ENCODE results near the gene LHFPL6. TPM values are rescaled to one million over a fixed set of nuclear protein-coding genes. Genes with fewer than 3 reads are reported as not detected.

The LHFPL6 gene
- total and polyA plus RNA-seq, 5 donors from 2014 or later: 0.20 to 0.42 TPM; not detected in 3

DNA sequence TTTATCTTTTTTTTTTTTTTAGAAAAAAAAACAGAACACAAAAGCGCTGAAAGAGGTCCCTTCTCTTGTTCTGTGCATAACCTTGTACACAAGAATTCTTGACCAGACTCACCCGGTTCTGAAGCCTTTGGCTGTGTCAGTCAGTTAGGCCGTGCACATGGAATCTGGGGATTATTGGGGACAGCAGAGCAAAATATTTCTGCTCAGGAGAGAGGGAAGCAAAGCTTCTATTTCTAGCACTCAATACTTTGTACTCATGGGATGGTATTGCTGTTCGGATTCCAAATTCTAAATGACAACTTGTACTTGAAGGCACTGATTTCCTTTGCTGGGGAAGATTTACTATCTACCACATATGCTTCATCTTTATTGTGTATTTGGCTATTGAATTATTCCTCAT is 292.0 kb downstream of the LHFPL6 start:
- DNase-seq: no peak
- Mint-ChIP-seq H3K27me3 (peaks cover 5% of the 10 kb centered on the region), H3K27ac (no peak overlapping the region), H3K4me1 (no peaks in the 10 kb centered on the region), H3K9me3 (peaks cover 0 to 2% (median 0%) of the 10 kb centered on the region in 7 donors), H3K36me3 (no peaks in the 10 kb centered on the region), H3K4me3 (no peak overlapping the region)
- no peak for ATAC-seq (ENCODE audit: low read depth in 2 of 2)
- Histone ChIP-seq H3K4me1 (ENCODE audit: control insufficient read depth, insufficient read depth, low read length, poor library complexity, severe bottlenecking) (no peaks in the 10 kb centered on the region), H3K9me3 (ENCODE audit: control insufficient read depth in 2 of 2, low read length in 2 of 2) (no peaks in the 10 kb centered on the region), H3K4me3 (ENCODE audit: low read depth, low read length) (no peak overlapping the region), H3K27me3 (ENCODE audit: control insufficient read depth, insufficient read depth, low read length) (no peaks in the 10 kb centered on the region), H3K36me3 (ENCODE audit: control insufficient read depth, insufficient read depth, low read length) (no peaks in the 10 kb centered on the region), H3K27ac (ENCODE audit: insufficient read depth, low read length, poor library complexity, severe bottlenecking) (no peak overlapping the region)

DNA sequence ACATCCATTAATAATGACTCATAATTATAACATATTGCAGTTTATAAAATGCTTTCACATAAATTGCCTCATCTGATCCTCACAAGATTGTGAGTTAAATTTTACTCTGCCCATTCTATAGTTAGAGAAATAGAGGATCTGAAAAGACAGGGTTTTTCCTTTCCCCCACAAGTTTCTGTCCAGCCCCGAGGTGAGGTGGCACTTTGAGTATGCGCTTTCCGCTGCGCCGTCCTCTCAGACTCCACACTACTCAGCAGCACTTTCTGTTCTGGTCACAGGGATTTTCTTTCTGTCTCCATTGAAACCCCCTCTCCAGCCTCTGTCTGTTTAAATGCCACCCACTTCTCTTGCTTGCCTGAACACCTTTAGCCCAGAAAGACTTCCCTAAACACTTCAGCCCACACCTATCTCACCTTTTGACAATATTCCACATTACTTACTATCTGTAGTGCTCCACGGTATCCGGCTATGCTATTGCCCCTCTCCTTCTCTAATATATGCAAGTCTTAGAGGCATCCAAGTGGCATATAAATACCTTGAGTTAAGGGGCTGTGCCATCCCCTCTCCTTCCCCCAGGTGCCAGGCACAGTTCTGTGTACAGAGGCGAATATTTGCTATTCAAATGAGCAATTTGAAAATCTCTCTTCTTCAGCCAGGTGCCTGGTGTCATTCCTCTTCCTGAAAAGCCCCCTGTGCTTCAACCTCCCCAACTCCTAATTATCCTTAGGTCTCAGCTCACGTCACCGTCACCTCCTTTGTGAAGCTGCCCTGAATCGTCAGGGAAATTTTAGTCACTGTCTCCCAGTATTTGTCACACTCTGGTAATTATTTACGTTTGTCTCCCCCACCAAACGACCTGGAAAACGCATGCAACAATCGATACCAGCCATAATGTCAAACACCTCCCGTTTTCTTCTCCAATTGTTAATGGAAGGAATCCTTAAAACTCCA is 296.1 kb downstream of the LHFPL6 start:
- no peak overlapping the region for H3K27ac ChIP-seq (ENCODE audit: insufficient read depth, low read length, poor library complexity, severe bottlenecking)
- H3K27me3 Mint-ChIP-seq: no peaks in the 10 kb centered on the region
- H3K4me3 Mint-ChIP-seq: peak overlapping the region in 1 of 4 donors; percentile 25
- H3K9me3 Mint-ChIP-seq: peaks cover 0 to 4% (median 0%) of the 10 kb centered on the region in 7 donors
- no peak overlapping the region for H3K27ac Mint-ChIP-seq
- no peaks in the 10 kb centered on the region for H3K4me1 ChIP-seq (ENCODE audit: control insufficient read depth, insufficient read depth, low read length, poor library complexity, severe bottlenecking)
- no peaks in the 10 kb centered on the region for H3K36me3 Mint-ChIP-seq
- ATAC-seq (ENCODE audit: low read depth in 2 of 2): no peak
- no peak for DNase-seq
- no peaks in the 10 kb centered on the region for H3K27me3 ChIP-seq (ENCODE audit: control insufficient read depth, insufficient read depth, low read length)
- H3K36me3 ChIP-seq (ENCODE audit: control insufficient read depth, insufficient read depth, low read length): no peaks in the 10 kb centered on the region
- H3K4me1 Mint-ChIP-seq: no peaks in the 10 kb centered on the region
- no peaks in the 10 kb centered on the region for H3K9me3 ChIP-seq (ENCODE audit: control insufficient read depth in 2 of 2, low read length in 2 of 2)
- H3K4me3 ChIP-seq (ENCODE audit: low read depth, low read length): no peak overlapping the region

DNA sequence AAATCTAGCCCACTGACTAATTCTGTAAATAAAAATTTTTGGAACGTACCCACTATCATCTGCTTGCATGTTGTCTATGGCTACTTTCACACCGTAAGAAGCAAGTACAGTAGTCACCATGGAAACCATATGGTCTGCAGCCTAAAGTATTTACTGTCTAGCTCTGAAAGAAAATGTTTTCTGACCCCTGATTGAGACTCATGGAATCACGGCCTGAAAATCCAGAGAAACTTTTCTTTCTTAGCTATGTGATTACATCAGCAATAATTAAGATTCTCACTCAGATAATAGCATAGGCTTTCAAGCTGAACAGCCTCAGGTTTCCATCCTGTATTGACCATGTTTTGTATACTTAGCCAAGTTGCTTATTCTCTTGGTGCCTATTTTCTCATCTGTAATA is 300.2 kb downstream of the LHFPL6 start:
- Histone ChIP-seq H3K27ac (ENCODE audit: insufficient read depth, low read length, poor library complexity, severe bottlenecking) (no peak overlapping the region), H3K4me1 (ENCODE audit: control insufficient read depth, insufficient read depth, low read length, poor library complexity, severe bottlenecking) (no peaks in the 10 kb centered on the region), H3K4me3 (ENCODE audit: low read depth, low read length) (no peak overlapping the region), H3K9me3 (ENCODE audit: control insufficient read depth in 2 of 2, low read length in 2 of 2) (no peaks in the 10 kb centered on the region), H3K36me3 (ENCODE audit: control insufficient read depth, insufficient read depth, low read length) (no peaks in the 10 kb centered on the region), H3K27me3 (ENCODE audit: control insufficient read depth, insufficient read depth, low read length) (no peaks in the 10 kb centered on the region)
- ATAC-seq (ENCODE audit: low read depth in 2 of 2) (no peak), DNase-seq (no peak)
- Mint-ChIP-seq H3K27ac (no peak overlapping the region), H3K27me3 (no peaks in the 10 kb centered on the region), H3K4me1 (no peaks in the 10 kb centered on the region), H3K9me3 (peaks cover 0 to 4% (median 0%) of the 10 kb centered on the region in 7 donors), H3K4me3 (no peak overlapping the region), H3K36me3 (no peaks in the 10 kb centered on the region)

DNA sequence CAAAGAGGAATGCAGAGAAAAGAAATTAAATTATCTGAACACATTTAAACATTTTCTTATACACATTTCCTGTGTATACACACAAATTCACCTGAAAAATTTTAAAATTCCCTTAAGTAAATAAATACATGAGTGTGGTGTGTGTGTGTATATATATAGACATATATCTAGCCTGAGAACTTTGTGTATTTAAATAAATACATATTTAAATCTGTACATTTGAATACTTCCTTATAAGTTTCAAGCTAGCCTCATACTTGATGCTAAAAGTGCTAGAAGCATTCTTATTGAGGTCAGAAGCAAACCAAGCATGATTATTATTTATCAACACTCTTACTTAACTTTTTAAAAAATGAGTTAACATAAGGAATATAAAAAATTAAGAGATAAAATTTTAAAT is 304.0 kb downstream of the LHFPL6 start:
- H3K4me3 ChIP-seq (ENCODE audit: low read depth, low read length): no peak overlapping the region
- H3K4me1 ChIP-seq (ENCODE audit: control insufficient read depth, insufficient read depth, low read length, poor library complexity, severe bottlenecking): no peaks in the 10 kb centered on the region
- H3K4me1 Mint-ChIP-seq: no peaks in the 10 kb centered on the region
- H3K9me3 Mint-ChIP-seq: peaks cover 0 to 10% (median 3%) of the 10 kb centered on the region in 7 donors
- no peaks in the 10 kb centered on the region for H3K27me3 Mint-ChIP-seq
- no peaks in the 10 kb centered on the region for H3K27me3 ChIP-seq (ENCODE audit: control insufficient read depth, insufficient read depth, low read length)
- no peaks in the 10 kb centered on the region for H3K36me3 ChIP-seq (ENCODE audit: control insufficient read depth, insufficient read depth, low read length)
- H3K36me3 Mint-ChIP-seq: no peaks in the 10 kb centered on the region
- DNase-seq (no peak), ATAC-seq (ENCODE audit: low read depth in 2 of 2) (no peak)
- H3K9me3 ChIP-seq (ENCODE audit: control insufficient read depth in 2 of 2, low read length in 2 of 2): no peaks in the 10 kb centered on the region
- no peak overlapping the region for H3K27ac Mint-ChIP-seq
- no peak overlapping the region for H3K4me3 Mint-ChIP-seq
- H3K27ac ChIP-seq (ENCODE audit: insufficient read depth, low read length, poor library complexity, severe bottlenecking): no peak overlapping the region

DNA sequence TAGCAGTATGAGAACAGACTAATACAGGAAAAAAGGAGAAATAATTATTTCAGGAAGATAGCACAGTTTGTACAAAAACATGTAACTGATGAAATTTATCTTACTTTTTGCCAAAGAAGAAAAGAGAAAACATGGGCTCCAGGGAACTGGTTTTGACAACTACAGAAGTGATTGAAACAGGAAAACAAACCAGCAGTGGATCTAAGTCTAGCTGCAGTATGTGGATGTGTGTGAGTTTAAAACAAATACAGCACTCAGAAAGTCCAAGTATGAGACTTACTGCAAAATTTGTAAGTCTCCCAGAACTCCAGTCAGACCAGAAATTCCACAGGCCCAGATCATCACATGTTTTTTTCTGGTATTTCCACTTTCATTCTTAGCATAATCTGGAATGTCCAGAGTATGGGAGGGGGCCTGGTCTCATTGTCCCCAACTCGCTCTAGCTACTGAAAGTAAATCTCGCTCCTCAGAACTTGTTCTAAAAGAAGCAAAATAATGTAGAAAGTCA is 305.3 kb downstream of the LHFPL6 start:
- no peak for ATAC-seq (ENCODE audit: low read depth in 2 of 2)
- no peak overlapping the region for H3K27ac Mint-ChIP-seq
- H3K4me1 Mint-ChIP-seq: no peaks in the 10 kb centered on the region
- Histone ChIP-seq H3K4me3 (ENCODE audit: low read depth, low read length) (no peak overlapping the region), H3K4me1 (ENCODE audit: control insufficient read depth, insufficient read depth, low read length, poor library complexity, severe bottlenecking) (no peaks in the 10 kb centered on the region), H3K27me3 (ENCODE audit: control insufficient read depth, insufficient read depth, low read length) (no peaks in the 10 kb centered on the region), H3K9me3 (ENCODE audit: control insufficient read depth in 2 of 2, low read length in 2 of 2) (no peaks in the 10 kb centered on the region), H3K27ac (ENCODE audit: insufficient read depth, low read length, poor library complexity, severe bottlenecking) (no peak overlapping the region), H3K36me3 (ENCODE audit: control insufficient read depth, insufficient read depth, low read length) (no peaks in the 10 kb centered on the region)
- no peaks in the 10 kb centered on the region for H3K36me3 Mint-ChIP-seq
- peaks cover 0 to 6% (median 3%) of the 10 kb centered on the region in 7 donors for H3K9me3 Mint-ChIP-seq
- no peak overlapping the region for H3K4me3 Mint-ChIP-seq
- H3K27me3 Mint-ChIP-seq: no peaks in the 10 kb centered on the region
- no peak for DNase-seq

GRCh38 chr13:39297023-39297422 is 306.0 kb downstream of the LHFPL6 start:
- Mint-ChIP-seq H3K27ac (no peak overlapping the region), H3K9me3 (peaks cover 0 to 6% (median 3%) of the 10 kb centered on the region in 7 donors), H3K4me3 (no peak overlapping the region), H3K27me3 (no peaks in the 10 kb centered on the region), H3K36me3 (no peaks in the 10 kb centered on the region), H3K4me1 (no peaks in the 10 kb centered on the region)
- H3K27ac ChIP-seq (ENCODE audit: insufficient read depth, low read length, poor library complexity, severe bottlenecking): no peak overlapping the region
- no peaks in the 10 kb centered on the region for H3K4me1 ChIP-seq (ENCODE audit: control insufficient read depth, insufficient read depth, low read length, poor library complexity, severe bottlenecking)
- ATAC-seq (ENCODE audit: low read depth in 2 of 2) (no peak), DNase-seq (no peak)
- no peaks in the 10 kb centered on the region for H3K9me3 ChIP-seq (ENCODE audit: control insufficient read depth in 2 of 2, low read length in 2 of 2)
- no peak overlapping the region for H3K4me3 ChIP-seq (ENCODE audit: low read depth, low read length)
- H3K36me3 ChIP-seq (ENCODE audit: control insufficient read depth, insufficient read depth, low read length): no peaks in the 10 kb centered on the region
- no peaks in the 10 kb centered on the region for H3K27me3 ChIP-seq (ENCODE audit: control insufficient read depth, insufficient read depth, low read length)

- H3K4me1 Mint-ChIP-seq: no peaks in the 10 kb centered on the region
- no peaks in the 10 kb centered on the region for H3K4me1 ChIP-seq (ENCODE audit: control insufficient read depth, insufficient read depth, low read length, poor library complexity, severe bottlenecking)
- no peaks in the 10 kb centered on the region for H3K9me3 ChIP-seq (ENCODE audit: control insufficient read depth in 2 of 2, low read length in 2 of 2)
- H3K27me3 ChIP-seq (ENCODE audit: control insufficient read depth, insufficient read depth, low read length): no peaks in the 10 kb centered on the region
- ATAC-seq (ENCODE audit: low read depth in 2 of 2) (no peak), DNase-seq (no peak)
- H3K36me3 Mint-ChIP-seq: no peaks in the 10 kb centered on the region
- no peaks in the 10 kb centered on the region for H3K27me3 Mint-ChIP-seq
- H3K4me3 ChIP-seq (ENCODE audit: low read depth, low read length): no peak overlapping the region
- no peak overlapping the region for H3K27ac ChIP-seq (ENCODE audit: insufficient read depth, low read length, poor library complexity, severe bottlenecking)
- no peak overlapping the region for H3K4me3 Mint-ChIP-seq
- H3K36me3 ChIP-seq (ENCODE audit: control insufficient read depth, insufficient read depth, low read length): no peaks in the 10 kb centered on the region
- peaks cover 0 to 6% (median 3%) of the 10 kb centered on the region in 7 donors for H3K9me3 Mint-ChIP-seq
- H3K27ac Mint-ChIP-seq: no peak overlapping the region
These were observed 306.8 kb downstream of the LHFPL6 start for GRCh38 chr13:39296193-39296592.

All from CD4-positive, CD25-positive, alpha-beta regulatory T cell (primary cell).